ENCODE results near the gene LRIG1.

Gene LRIG1

GRCh38 chr3:66419036-66419435 lies 81.8 kb downstream of the LRIG1 start:
- no peak for DNase-seq

DNA sequence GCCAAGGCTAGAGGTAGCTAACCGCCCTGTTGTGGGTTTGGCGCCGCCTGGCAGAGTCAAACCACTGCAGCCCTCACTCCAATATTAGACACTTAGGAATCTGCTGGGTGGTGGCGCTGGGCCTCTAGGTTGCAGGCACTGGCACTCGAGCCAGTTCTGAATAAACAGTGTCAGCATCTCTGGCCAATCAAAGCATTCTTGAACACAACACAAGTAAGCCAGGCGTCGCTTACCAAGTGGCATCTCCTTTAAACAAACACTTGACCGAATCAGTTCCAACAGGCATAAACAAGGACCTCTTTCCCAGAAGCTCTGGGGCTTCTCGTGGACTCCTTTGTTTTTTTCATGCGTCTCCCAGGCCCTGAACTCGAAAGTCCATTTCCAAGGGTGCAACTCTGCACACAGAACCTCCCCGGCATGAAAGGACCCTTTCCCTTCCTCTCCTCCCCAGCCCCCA lies 82.3 kb downstream of the LRIG1 start:
- DNase-seq: no peak

- no peak for DNase-seq
These were observed 84.1 kb downstream of the LRIG1 start for GRCh38 chr3:66416556-66417304.

DNA sequence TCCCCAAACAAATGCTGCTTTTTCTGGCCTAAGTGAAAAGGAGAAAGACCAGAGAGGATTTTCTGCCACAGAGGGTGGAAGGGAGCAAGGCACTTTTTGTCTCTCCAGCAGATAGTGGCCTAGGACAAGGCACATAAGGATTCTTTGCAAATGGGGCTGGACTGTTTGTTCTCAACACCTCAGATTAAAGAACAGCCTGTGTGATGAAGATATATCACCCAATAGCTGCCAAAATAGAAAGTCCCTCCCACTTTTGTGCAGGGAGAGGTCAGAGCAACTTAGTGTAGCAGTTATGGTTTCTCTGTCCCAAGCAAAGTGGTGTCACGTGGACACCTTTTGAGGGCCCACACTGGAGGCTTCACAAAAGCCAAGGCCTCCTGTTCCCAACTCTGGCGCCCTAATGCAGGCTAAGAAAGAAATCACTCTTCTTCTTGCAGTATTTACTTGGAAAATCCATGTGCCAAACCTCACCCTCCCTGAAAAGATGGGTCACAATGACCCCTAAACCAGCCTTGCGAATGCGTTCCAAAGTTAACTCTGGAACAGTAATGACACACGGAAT lies 84.9 kb downstream of the LRIG1 start:
- DNase-seq: no peak

DNA sequence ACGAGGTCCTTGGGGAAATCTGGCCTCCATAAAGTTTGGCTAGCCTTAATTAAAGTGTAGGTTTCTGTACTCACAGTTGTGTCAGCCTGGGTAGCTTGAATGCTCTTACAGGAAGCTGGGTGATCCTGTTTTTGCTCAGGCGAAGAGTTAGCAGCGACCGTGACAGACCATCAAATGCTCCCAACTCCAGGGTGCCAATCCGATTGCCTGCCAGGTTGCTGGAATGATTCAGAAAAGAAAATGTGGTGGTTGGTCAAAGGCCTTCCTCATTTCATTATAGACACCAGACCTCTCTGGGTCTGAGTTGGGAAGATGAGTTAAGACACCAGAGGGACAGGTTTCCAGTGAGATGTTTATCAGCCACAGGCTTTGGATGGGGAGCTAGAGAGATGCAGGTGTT lies 86.0 kb downstream of the LRIG1 start:
- no peak for DNase-seq

- no peak for DNase-seq
These were observed 87.6 kb downstream of the LRIG1 start for GRCh38 chr3:66413151-66413751.

DNA sequence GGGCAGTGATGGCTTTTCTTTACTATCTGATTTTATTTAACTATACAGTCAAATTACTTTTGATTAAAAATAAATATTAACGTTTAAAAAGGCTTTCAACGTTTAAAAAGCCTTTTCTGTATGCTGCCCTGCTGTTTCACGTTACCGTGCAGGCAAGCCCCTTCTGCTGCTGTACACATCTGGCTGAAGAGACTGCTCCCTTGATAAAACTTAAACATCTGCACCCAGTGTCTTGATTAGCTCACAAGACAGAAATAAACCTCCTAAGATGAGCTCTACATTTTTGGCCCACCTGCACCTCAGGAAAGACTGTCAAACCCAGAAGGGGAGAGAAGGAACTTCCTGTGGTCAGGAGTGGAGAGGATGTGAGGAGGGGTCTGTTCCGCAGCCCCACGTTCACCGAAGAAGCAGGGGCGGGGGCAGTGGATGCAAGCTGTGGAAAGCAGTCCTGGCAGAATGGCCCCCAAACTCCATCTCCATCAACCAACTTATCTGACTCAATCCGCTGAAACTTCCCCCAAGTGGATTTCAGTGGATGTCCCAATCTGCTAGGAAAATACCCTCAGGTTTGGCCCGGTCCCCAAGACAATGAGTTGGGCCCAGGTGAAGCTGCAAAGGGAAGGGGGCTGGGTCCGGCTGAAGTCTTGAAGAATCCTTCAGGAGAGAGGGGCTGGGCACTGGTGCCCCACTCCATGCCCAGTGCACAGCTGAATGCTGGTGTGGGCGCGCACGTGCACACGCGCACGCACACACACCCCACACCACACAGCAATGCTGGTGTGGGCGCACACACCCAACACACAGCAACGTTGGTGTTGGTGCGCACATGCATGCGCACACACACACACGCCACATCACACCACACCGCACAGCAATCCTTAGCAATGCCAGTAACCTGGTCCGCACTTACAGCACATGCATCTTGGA lies 88.6 kb downstream of the LRIG1 start:
- DNase-seq: no peak

GRCh38 chr3:66411474-66411873 lies 89.3 kb downstream of the LRIG1 start:
- DNase-seq: no peak

DNA sequence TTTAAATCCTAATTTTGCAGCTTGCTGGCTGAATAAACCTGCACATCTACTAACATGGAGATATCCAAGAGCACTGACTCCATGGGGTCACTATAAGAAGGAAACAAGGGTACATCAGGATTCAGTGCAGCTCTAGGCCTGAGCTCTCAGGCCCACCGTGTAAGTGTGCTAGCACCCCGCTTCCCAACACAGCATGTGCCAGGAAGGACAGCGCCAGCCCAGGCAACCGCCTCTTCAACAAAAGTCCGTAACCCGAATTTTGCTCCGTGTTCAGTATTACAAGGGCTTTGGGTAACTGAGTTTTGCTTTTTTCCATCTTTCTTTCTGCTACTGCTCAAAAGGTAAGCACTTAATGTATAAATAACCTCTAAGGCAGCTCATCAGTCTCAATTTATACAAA lies 89.8 kb downstream of the LRIG1 start:
- DNase-seq: no peak

- no peak for DNase-seq
These were observed 90.8 kb downstream of the LRIG1 start for GRCh38 chr3:66409771-66410754.

- DNase-seq: peak; percentile 41 to 67 (median 62)
These were observed 93.1 kb downstream of the LRIG1 start for GRCh38 chr3:66407611-66408218.

GRCh38 chr3:66406831-66407610 lies 93.8 kb downstream of the LRIG1 start:
- DNase-seq: no peak

DNA sequence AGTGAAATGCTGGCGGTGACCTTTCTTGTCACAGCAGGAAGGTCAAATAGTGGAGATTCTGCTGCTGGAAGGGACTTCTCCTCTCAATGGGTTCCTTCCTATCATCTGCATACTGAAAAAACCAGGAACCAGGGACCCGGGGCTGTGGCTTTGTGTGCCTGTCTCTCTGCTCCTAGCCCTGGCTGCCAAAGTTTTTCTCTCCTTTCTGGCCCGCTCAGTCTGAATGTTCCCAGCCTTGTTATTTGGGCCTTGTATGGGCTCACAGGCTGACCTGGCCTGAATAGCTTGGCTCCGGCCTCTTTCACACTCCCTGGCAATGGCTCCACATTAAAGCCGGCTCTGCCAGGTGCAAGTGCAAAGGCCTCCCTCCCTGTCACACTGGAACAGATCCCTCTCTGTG lies 94.7 kb downstream of the LRIG1 start:
- DNase-seq: no peak

DNA sequence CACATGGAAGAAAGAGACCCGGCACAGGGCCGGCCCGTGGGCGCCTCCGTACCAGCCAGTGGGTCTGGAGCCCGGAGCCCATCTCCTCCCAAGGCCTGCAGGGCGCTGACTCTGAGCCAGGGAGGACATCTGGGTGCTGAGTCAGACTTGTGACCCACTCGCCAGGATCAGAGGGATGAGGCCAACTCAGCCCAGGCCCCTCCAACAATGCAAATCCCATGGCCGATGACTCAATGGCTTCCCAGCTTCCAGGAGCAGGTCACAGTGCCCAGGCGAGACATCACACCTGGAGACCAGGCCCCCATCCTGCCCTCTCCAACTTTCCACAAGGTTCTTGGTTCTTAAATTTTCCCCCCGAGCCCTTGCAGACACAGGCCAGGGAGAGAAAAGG lies 95.1 kb downstream of the LRIG1 start:
- DNase-seq: no peak

GRCh38 chr3:66404903-66405700 lies 95.7 kb downstream of the LRIG1 start:
- no peak for DNase-seq

DNA sequence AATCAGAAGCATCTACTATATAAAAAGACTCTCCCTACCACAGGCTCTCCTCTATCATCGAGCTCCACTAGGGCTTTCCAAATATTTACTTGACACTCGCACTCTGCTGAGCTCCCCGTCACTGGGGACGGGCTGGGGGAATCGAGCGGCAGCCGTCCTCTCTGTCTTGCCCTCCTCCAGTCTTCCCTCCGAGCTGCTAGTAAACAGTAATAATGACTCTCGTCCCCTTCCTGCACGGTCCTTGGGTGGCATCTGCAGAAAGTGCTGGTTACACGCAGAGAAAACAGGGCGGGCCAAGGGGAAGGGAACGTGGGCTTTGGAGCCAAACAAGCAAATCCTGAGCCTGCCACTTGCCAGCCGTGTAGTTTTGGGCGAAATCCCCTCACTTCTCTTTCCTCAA lies 96.6 kb downstream of the LRIG1 start:
- no peak for DNase-seq

DNA sequence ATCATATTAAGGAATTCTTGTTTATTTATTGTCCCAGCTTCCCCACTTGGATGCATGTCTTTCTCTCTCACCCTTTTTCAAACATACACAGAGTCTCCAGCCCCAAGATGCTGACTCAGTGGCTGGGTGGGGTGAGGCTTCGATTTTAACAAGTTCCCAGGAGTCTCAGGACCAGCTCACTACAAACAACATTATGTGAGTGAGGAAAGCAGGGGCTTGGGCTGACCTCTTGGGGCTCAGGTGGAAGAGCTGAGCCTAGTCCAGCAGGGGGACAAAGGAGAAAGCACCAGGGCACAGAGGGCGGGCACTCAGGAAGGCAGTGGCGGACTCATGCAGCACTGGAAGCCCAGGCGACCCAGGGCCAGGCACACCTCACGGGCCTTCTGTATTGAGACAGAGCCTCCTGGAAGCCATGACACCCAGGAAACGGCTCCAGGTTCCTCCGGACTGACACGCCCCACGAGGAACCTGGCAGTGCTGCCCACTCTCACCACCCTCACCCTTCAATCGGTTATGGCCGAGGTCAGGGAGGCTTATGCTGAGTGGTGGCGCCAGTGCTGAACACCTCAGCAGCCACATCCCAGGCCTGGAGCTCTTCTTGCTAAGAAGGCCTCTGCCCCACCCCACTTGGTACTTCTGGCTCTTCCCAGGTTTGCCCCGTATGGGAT lies 97.4 kb downstream of the LRIG1 start:
- no peak for DNase-seq

- DNase-seq: no peak
These were observed 98.1 kb downstream of the LRIG1 start for GRCh38 chr3:66402596-66403290.
